T-helper 1 cell treated with Interleukin-12 subunit alpha and Interleukin-12 subunit beta and Interleukin-4 antibody, amounts not matched to agents 30 μg/mL and 1 μg/mL, for 36 hours (primary cell): ENCODE data around the gene ELF5.

Experiments used
- H3K27ac Mint-ChIP-seq: one replicate; pipeline ENCODE4 v1.8.0; 2021; ENCODE audit warnings: mild to moderate bottlenecking, mixed read lengths
- H3K27me3 Mint-ChIP-seq: one replicate; pipeline ENCODE4 v1.8.0; 2021; ENCODE audit warnings: low read depth, mixed read lengths
- H3K36me3 Mint-ChIP-seq: one replicate; pipeline ENCODE4 v1.8.0; 2021; ENCODE audit warnings: low read depth, mixed read lengths
- H3K4me1 Mint-ChIP-seq: one replicate; pipeline ENCODE4 v1.8.0; 2021; ENCODE audit warnings: low read depth, mixed read lengths
- H3K4me3 Mint-ChIP-seq: one replicate; pipeline ENCODE4 v1.8.0; 2021; ENCODE audit warnings: mild to moderate bottlenecking, moderate library complexity, mixed read lengths
- H3K9me3 Mint-ChIP-seq: one replicate; pipeline ENCODE4 v1.8.0; 2021; ENCODE audit warnings: mixed read lengths

ELF5 gene

GRCh38 chr11:34441814-34442213 lies 71.8 kb downstream of the ELF5 start:
- no peak overlapping the region for H3K27ac Mint-ChIP-seq
- no peak overlapping the region for H3K4me3 Mint-ChIP-seq
- peaks cover 4% of the 10 kb centered on the region for H3K9me3 Mint-ChIP-seq
- H3K36me3 Mint-ChIP-seq = peaks cover 4% of the 10 kb centered on the region
- H3K4me1 Mint-ChIP-seq = peaks cover 21% of the 10 kb centered on the region
- H3K27me3 Mint-ChIP-seq = no peaks in the 10 kb centered on the region

GRCh38 chr11:34439610-34440198 lies 73.9 kb downstream of the ELF5 start:
- H3K9me3 Mint-ChIP-seq = peaks cover 4% of the 10 kb centered on the region
- H3K27me3 Mint-ChIP-seq = no peaks in the 10 kb centered on the region
- peaks cover 25% of the 10 kb centered on the region for H3K4me1 Mint-ChIP-seq
- peak overlapping the region; percentile 93 for H3K4me3 Mint-ChIP-seq
- H3K36me3 Mint-ChIP-seq = peaks cover 4% of the 10 kb centered on the region
- H3K27ac Mint-ChIP-seq = peak overlapping the region; percentile 73

GRCh38 chr11:34438529-34439507 lies 74.8 kb downstream of the ELF5 start, which contains the start of gene CAT:
TSS of gene CAT (plus strand) at chr11:34438934. CDS start at chr11:34439014, 80 bp downstream.
- Mint-ChIP-seq H3K27me3 (no peaks in the 10 kb centered on the region), H3K27ac (peak within 1 kb of the TSS; percentile 73), H3K9me3 (peaks cover 4% of the 10 kb centered on the region), H3K36me3 (peaks cover 4% of the 10 kb centered on the region), H3K4me3 (peak within 1 kb of the TSS; percentile 93), H3K4me1 (peaks cover 22% of the 10 kb centered on the region)

GRCh38 chr11:34437224-34438125 lies 76.1 kb downstream of the ELF5 start:
- H3K27ac Mint-ChIP-seq = no peak overlapping the region

GRCh38 chr11:34433899-34434298 lies 79.7 kb downstream of the ELF5 start:
- peaks cover 11% of the 10 kb centered on the region for H3K4me1 Mint-ChIP-seq
- H3K4me3 Mint-ChIP-seq = no peak overlapping the region
- H3K27ac Mint-ChIP-seq = no peak overlapping the region
- H3K27me3 Mint-ChIP-seq = peaks cover 4% of the 10 kb centered on the region
- no peaks in the 10 kb centered on the region for H3K9me3 Mint-ChIP-seq
- no peaks in the 10 kb centered on the region for H3K36me3 Mint-ChIP-seq

More at GRCh38 chr11:34437224-34438125, 76.1 kb downstream of the ELF5 start:
- peaks cover 21% of the 10 kb centered on the region for H3K4me1 Mint-ChIP-seq
- H3K27me3 Mint-ChIP-seq = no peaks in the 10 kb centered on the region
- H3K9me3 Mint-ChIP-seq = peaks cover 4% of the 10 kb centered on the region
- peaks cover 2% of the 10 kb centered on the region for H3K36me3 Mint-ChIP-seq
- peak overlapping the region; percentile 93 for H3K4me3 Mint-ChIP-seq

GRCh38 chr11:34432822-34433221 lies 80.8 kb downstream of the ELF5 start:
- no peaks in the 10 kb centered on the region for H3K36me3 Mint-ChIP-seq
- H3K9me3 Mint-ChIP-seq = no peaks in the 10 kb centered on the region
- H3K4me1 Mint-ChIP-seq = peaks cover 8% of the 10 kb centered on the region
- no peak overlapping the region for H3K4me3 Mint-ChIP-seq
- no peak overlapping the region for H3K27ac Mint-ChIP-seq
- peaks cover 4% of the 10 kb centered on the region for H3K27me3 Mint-ChIP-seq

- Mint-ChIP-seq H3K9me3 (no peaks in the 10 kb centered on the region), H3K27ac (no peak overlapping the region), H3K4me3 (no peak overlapping the region), H3K27me3 (peaks cover 4% of the 10 kb centered on the region), H3K4me1 (peaks cover 8% of the 10 kb centered on the region), H3K36me3 (no peaks in the 10 kb centered on the region)
Observed at GRCh38 chr11:34431979-34432378, 81.6 kb downstream of the ELF5 start.
